HEK293 (cell line): ENCODE measurements around the gene BLOC1S2.

Experiments
- CTCF ChIA-PET: fragments of 350-600 bp; formaldehyde crosslinking; extraction: SDS; loops from one replicate; lab custom pipeline; 2021; ENCODE audit warnings: antibody characterized with exemption; lab: Yijun Ruan, JAX
- POLR2A ChIA-PET: fragments of 300-600 bp; formaldehyde crosslinking; extraction: SDS; loops from one replicate; lab custom pipeline; 2020; ENCODE audit warnings: antibody characterized with exemption, inconsistent platforms; lab: Yijun Ruan, JAX
- H3K27ac ChIP-seq: fragments of 200-500 bp; sonication (Bioruptor generic); 2 replicates; pipeline ENCODE4 v1.5.1; 2014; ENCODE audit warnings: low read depth, low read length, control low read depth, inconsistent platforms; ENCODE audit errors: extremely low read depth
- H3K36me3 ChIP-seq, 2 experiments: fragments of 200-500 bp in 1 of 2; sonication (Bioruptor generic) in 1 of 2; 1 replicate in 1 of 2; 2 replicates in 1 of 2; pipeline ENCODE4 v1.5.1; 2014 to 2017; ENCODE audit warnings: inconsistent platforms in 2 of 2, low read length in 2 of 2; ENCODE audit not compliant: control insufficient read depth in 2 of 2, insufficient read depth in 1 of 2
- H3K4me1 ChIP-seq: fragments of 200-500 bp; sonication (Bioruptor generic); 2 replicates; pipeline ENCODE4 v1.5.1; 2014; ENCODE audit warnings: mild to moderate bottlenecking, low read length, inconsistent platforms; ENCODE audit not compliant: control insufficient read depth, insufficient read depth
- H3K4me3 ChIP-seq: 2 replicates; pipeline ENCODE4 v1.5.1; 2011; ENCODE audit warnings: low read depth, mild to moderate bottlenecking, control low read depth, low read length, moderate library complexity
- H3K9me3 ChIP-seq: fragments of 200-500 bp; sonication (Bioruptor generic); 2 replicates; pipeline ENCODE4 v1.5.1; 2014; ENCODE audit warnings: low read depth, low read length, inconsistent platforms; ENCODE audit not compliant: control insufficient read depth, insufficient read depth
- EGR2 ChIP-seq: fragments of 450-650 bp; formaldehyde crosslinking; IDR thresholded peaks from 2 replicates; pipeline ENCODE4 v1.5.1; 2016; ENCODE audit warnings: low read depth, missing biosample characterization, missing genetic modification characterization
- GLIS1 ChIP-seq: fragments of 450-650 bp; formaldehyde crosslinking; IDR thresholded peaks from 2 replicates; pipeline ENCODE4 v1.5.1; 2016; ENCODE audit warnings: missing biosample characterization, missing genetic modification characterization
- TRIM28 ChIP-seq: IDR thresholded peaks from 2 replicates; pipeline ENCODE4 v1.6.1; 2011; ENCODE audit warnings: low read length, control low read depth, borderline replicate concordance
- ZEB2 ChIP-seq: fragments of 450-650 bp; formaldehyde crosslinking; IDR thresholded peaks from 2 replicates; pipeline ENCODE4 v1.5.1; 2016; ENCODE audit warnings: missing biosample characterization, missing genetic modification characterization
- ZFHX2 ChIP-seq: fragments of 450-650 bp; formaldehyde crosslinking; conservative IDR thresholded peaks from 2 replicates; pipeline ENCODE4 v1.5.1; 2016; ENCODE audit warnings: missing biosample characterization, missing genetic modification characterization
- ZFP3 ChIP-seq: fragments of 450-650 bp; formaldehyde crosslinking; IDR thresholded peaks from 2 replicates; pipeline ENCODE4 v1.5.1; 2016; ENCODE audit warnings: low read depth, missing biosample characterization, missing genetic modification characterization
- ZNF335 ChIP-seq: fragments of 450-650 bp; formaldehyde crosslinking; conservative IDR thresholded peaks from 2 replicates; pipeline ENCODE4 v1.5.1; 2016; ENCODE audit warnings: missing biosample characterization, missing genetic modification characterization
- ZNF350 ChIP-seq: fragments of 450-650 bp; formaldehyde crosslinking; IDR thresholded peaks from 2 replicates; pipeline ENCODE4 v1.5.0; 2017; ENCODE audit warnings: missing biosample characterization, mild to moderate bottlenecking, missing genetic modification characterization
- ZNF398 ChIP-seq: fragments of 450-650 bp; formaldehyde crosslinking; IDR thresholded peaks from 2 replicates; pipeline ENCODE4 v1.5.1; 2017; ENCODE audit warnings: missing biosample characterization, missing genetic modification characterization
- ZNF510 ChIP-seq: fragments of 450-650 bp; formaldehyde crosslinking; IDR thresholded peaks from 2 replicates; pipeline ENCODE4 v1.5.1; 2018; ENCODE audit warnings: mild to moderate bottlenecking, missing genetic modification characterization, missing biosample characterization; ENCODE audit not compliant: insufficient replicate concordance
- ZNF707 ChIP-seq: fragments of 450-650 bp; formaldehyde crosslinking; IDR thresholded peaks from 2 replicates; pipeline ENCODE4 v1.5.1; 2016; ENCODE audit warnings: missing biosample characterization, missing genetic modification characterization
- ZNF768 ChIP-seq: fragments of 450-650 bp; formaldehyde crosslinking; IDR thresholded peaks from 2 replicates; pipeline ENCODE4 v1.5.1; 2018; ENCODE audit warnings: missing biosample characterization, mild to moderate bottlenecking, missing genetic modification characterization
- TF ChIP-seq, protein P1 (sequence below): fragments of 450-650 bp; formaldehyde crosslinking; IDR thresholded peaks from 2 replicates; pipeline ENCODE4 v1.5.1; 2016; ENCODE audit warnings: missing biosample characterization, missing genetic modification characterization
- TF ChIP-seq, protein P2 (sequence below): fragments of 450-650 bp; formaldehyde crosslinking; IDR thresholded peaks from 2 replicates; pipeline ENCODE4 v1.5.1; 2016; ENCODE audit warnings: missing biosample characterization, missing genetic modification characterization

BLOC1S2 gene

GRCh38 chr10:100333661-100334440 lies 47.4 kb upstream of the BLOC1S2 start:
- no peak overlapping the region for H3K27ac ChIP-seq
- TF ChIP-seq ZFHX2 (tag by site-specific recombination): peak; percentile 85
- no peak for TF ChIP-seq ZNF768
- no peak for TF ChIP-seq ZNF510 (tag by site-specific recombination)
- TF ChIP-seq EGR2 (tag by site-specific recombination): peak; percentile 67
- TF ChIP-seq ZEB2 (tag by site-specific recombination): no peak
- peak; percentile 31; the same call in 1 of the 2 replicates for TF ChIP-seq GLIS1 (tag by site-specific recombination)
- TF ChIP-seq, protein P1, sequence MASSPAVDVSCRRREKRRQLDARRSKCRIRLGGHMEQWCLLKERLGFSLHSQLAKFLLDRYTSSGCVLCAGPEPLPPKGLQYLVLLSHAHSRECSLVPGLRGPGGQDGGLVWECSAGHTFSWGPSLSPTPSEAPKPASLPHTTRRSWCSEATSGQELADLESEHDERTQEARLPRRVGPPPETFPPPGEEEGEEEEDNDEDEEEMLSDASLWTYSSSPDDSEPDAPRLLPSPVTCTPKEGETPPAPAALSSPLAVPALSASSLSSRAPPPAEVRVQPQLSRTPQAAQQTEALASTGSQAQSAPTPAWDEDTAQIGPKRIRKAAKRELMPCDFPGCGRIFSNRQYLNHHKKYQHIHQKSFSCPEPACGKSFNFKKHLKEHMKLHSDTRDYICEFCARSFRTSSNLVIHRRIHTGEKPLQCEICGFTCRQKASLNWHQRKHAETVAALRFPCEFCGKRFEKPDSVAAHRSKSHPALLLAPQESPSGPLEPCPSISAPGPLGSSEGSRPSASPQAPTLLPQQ (tag by site-specific recombination): 0 out of 2 replicates have a peak, but pooled peaks have one; percentile 16
- TF ChIP-seq ZNF398 (tag by site-specific recombination): peak; percentile 74
- TF ChIP-seq ZNF707 (tag by site-specific recombination): no peak
- TF ChIP-seq ZNF350 (tag by site-specific recombination): no peak
- peak; percentile 71 for TF ChIP-seq ZNF335 (tag by site-specific recombination)
- TF ChIP-seq, protein P2, sequence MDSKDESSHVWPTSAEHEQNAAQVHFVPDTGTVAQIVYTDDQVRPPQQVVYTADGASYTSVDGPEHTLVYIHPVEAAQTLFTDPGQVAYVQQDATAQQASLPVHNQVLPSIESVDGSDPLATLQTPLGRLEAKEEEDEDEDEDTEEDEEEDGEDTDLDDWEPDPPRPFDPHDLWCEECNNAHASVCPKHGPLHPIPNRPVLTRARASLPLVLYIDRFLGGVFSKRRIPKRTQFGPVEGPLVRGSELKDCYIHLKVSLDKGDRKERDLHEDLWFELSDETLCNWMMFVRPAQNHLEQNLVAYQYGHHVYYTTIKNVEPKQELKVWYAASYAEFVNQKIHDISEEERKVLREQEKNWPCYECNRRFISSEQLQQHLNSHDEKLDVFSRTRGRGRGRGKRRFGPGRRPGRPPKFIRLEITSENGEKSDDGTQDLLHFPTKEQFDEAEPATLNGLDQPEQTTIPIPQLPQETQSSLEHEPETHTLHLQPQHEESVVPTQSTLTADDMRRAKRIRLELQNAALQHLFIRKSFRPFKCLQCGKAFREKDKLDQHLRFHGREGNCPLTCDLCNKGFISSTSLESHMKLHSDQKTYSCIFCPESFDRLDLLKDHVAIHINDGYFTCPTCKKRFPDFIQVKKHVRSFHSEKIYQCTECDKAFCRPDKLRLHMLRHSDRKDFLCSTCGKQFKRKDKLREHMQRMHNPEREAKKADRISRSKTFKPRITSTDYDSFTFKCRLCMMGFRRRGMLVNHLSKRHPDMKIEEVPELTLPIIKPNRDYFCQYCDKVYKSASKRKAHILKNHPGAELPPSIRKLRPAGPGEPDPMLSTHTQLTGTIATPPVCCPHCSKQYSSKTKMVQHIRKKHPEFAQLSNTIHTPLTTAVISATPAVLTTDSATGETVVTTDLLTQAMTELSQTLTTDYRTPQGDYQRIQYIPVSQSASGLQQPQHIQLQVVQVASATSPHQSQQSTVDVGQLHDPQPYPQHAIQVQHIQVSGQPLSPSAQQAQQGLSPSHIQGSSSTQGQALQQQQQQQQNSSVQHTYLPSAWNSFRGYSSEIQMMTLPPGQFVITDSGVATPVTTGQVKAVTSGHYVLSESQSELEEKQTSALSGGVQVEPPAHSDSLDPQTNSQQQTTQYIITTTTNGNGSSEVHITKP (tag by site-specific recombination): peak; percentile 46; the same call in 1 of the 2 replicates
- H3K4me3 ChIP-seq: no peak overlapping the region
- no peaks in the 10 kb centered on the region for H3K36me3 ChIP-seq
- H3K9me3 ChIP-seq: no peaks in the 10 kb centered on the region
- no peaks in the 10 kb centered on the region for H3K4me1 ChIP-seq
- CTCF ChIA-PET: interaction anchor here (1.3 to 20.2 kb wide), 4 partner anchors 25 to 185 kb away, joined by 3 to 342 read pairs (median 4); no protein-coding TSS in a partner anchor
- POLR2A ChIA-PET: interaction anchor here (1.1 kb wide), 1 partner anchor 13 kb away, joined by 3 read pairs; the partner anchor contains the start of gene SCD

- Histone ChIP-seq H3K36me3 (no peaks in the 10 kb centered on the region), H3K4me1 (no peaks in the 10 kb centered on the region), H3K9me3 (no peaks in the 10 kb centered on the region)
- no peak for TF ChIP-seq ZFP3 (tag by site-specific recombination)
- no peak for TF ChIP-seq TRIM28
- TF ChIP-seq, all 188 proteins: peak for 0
- no peak overlapping the region for H3K27ac ChIP-seq
- ChIA-PET CTCF (interaction anchor here (0.6 to 20.2 kb wide), 6 partner anchors 10 to 538 kb away, joined by 3 to 342 read pairs (median 4); no protein-coding TSS in a partner anchor), POLR2A (interaction anchor here (1.1 kb wide), 1 partner anchor 14 kb away, joined by 3 read pairs; the partner anchor contains the start of gene SCD)
- no peak overlapping the region for H3K4me3 ChIP-seq
Observed at GRCh38 chr10:100333106-100333505, 46.6 kb upstream of the BLOC1S2 start.
